ENCODE measurements around the gene NPTX1. TPM values are rescaled to one million over a fixed set of nuclear protein-coding genes. Genes with fewer than 3 reads are reported as not detected.
A peak's percentile ranks its signal among the peaks of the same experiment; 100 is the strongest.

Gene NPTX1
- total RNA-seq, 1 donor from 2014 or later = not detected

- DNase-seq = no peak
- ATAC-seq = no peak
- intact Hi-C loops (cut with micrococcal nuclease) = no loop called here
Measured at GRCh38 chr17:80482058-80482318, 5.6 kb upstream of the NPTX1 start.

- intact Hi-C loops (cut with micrococcal nuclease) = no loop called here
- DNase-seq (no peak), ATAC-seq (no peak)
Measured at GRCh38 chr17:80481284-80482057, 5.1 kb upstream of the NPTX1 start.

DNA sequence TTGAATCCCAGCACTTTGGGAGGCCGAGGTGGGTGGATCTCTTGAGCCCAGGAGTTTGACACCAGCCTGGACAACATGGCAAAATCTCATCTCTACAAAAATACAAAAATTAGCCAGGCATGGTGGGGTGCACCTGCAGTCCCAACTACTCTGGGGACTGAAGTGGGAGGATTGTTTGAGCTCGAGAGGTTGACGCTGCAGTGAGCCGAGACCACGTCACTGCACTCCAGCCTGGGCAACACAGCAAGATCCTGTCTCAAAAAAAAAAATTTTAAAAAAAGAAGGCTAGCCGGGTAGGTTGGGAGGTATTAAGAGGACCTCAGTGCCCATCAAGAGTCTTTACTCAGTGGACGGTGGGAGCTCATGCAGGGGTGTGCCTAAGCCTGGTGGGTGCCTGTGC lies 3.8 kb upstream of the NPTX1 start:
- ATAC-seq = no peak
- no peak for DNase-seq
- intact Hi-C loops (cut with micrococcal nuclease) = no loop called here

GRCh38 chr17:80479246-80479566 lies 2.8 kb upstream of the NPTX1 start:
- intact Hi-C loops (cut with micrococcal nuclease) = no loop called here
- DNase-seq (no peak), ATAC-seq (no peak)

- DNase-seq (no peak), ATAC-seq (peak; percentile 26)
- intact Hi-C loops (cut with micrococcal nuclease) = no loop called here
Measured at GRCh38 chr17:80478487-80479245, 2.3 kb upstream of the NPTX1 start.

DNA sequence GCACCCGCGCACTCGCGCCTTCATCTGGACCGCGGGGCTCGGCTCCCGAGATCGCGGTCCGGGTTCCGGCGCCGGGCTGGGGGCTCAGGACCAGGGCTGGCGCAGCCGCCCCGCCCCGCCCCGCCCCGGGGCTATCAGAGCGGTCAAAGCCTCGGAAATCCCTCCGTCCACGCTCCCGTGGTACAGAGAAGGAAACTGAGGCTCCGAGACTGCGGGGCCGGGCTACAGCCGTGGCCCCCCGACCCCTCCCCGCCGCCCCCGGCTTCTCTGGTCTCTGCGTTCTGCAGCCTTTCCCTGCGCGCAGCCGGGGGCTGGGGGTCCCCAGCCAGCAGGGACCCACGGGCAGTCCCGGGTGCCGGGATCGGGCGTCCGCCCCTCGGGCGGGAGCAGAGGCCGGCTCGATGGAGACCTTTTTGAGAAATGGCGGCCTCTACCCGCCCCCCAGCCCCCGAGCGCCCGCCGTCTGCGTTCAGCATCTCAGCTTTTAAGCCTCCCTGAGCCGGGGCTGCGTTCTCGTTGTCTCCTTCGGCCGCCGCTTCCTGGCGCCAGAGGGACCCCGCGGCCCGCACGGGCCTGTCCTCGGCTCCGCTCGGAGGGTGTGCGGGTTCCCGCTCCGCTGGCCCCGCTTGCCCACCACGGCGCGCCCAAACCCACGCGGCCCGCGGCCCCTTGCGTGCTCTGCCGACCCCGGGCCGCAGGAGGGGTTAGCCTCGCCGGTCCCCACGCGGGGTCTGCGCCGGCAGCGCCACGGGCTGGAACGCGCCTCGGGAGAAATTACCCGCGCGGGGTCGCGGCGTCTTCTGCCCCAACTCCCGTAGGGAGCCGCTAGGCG lies 1.5 kb upstream of the NPTX1 start:
- DNase-seq (peak; percentile 55), ATAC-seq (peak; percentile 74)
- intact Hi-C loops (cut with micrococcal nuclease) = no loop called here

GRCh38 chr17:80476877-80477646 lies 655 bp upstream of the NPTX1 start:
- ATAC-seq (no peak), DNase-seq (no peak)
- intact Hi-C loops (cut with micrococcal nuclease) = no loop called here

DNA sequence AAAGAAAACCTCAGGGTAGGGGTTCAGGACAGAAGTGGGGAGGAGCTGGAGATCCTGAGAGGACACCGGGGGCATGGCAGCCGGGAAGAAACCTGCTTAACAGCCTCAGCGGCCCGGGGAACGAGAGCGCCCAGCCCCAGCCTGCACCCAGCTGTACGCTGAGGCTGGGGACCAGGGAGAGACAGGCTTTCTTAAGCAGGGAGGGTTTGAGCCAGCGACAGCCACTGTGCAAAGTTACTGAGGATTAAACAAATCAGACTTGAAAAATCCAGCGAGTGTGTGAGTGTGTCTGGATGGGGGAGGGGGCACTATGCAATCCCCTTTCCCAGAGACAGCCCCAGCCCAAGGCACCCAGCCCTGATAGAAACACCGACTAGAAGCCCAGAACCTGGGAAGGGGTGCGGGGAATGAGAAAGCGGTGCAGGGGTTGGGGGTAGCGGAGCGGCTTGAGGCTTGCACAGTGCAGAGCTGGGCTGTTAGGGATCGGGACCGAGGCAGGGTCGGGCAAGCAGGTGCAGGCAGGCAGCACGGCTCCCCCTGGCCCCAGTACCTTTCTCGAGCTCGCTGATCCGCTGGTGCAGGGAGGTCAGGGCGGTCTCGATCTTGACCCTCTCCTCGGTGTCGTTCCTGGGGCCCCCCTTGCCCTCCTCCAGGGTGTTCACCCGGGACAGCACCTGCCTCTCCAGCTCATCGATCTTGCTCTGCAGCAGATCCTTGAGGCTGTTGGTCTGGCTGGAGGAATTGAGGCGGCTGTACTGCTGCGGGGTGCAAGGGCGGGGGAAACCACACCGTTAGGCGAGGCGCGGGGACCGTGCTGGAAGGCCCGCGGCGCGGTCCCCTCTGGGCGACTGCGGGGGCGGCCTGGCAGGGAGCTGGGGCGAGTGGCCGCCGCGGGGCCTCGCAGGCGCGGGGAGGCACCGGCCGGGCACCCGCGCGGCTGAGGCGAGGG lies 1.2 kb downstream of the NPTX1 start:
- ATAC-seq (no peak), DNase-seq (no peak)

DNA sequence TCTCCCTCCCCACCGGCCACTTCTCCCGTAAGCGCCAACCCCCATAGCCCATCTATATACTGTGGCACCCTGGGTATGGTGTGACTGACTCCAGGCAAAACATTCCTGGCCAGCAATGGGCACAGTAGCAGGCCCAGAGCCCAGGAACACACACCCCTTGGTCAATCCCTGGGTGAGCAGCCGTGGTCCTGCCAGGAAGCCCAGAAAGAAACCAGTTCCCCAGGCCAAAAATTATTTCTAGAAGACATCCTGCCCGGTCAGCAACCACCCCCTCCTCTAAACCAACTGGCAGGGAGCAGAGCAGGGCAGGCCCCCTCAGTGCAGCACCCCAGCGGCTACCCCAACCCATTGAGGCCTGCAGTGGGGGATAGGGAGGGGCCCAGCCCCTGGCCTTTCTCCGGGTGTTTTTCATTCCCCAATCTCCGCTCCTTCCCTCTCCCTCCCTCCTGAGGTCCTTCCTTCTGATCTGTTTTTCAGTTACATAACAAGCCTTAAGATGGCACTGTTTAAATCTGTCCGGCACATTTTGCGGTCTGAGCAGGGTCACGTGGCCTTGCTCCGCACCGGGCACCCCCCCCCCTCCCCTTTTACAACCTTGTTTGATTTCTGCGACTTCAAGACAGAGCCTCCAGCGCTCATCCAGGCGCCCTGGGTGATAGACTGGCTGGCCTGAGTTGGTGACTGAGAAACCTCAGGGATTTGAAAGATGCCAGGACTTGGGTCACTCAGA lies 2.0 kb downstream of the NPTX1 start:
- DNase-seq = no peak
- intact Hi-C loops (cut with micrococcal nuclease) = no loop called here
- no peak for ATAC-seq

More for the DNA sequence above, 1.2 kb downstream of the NPTX1 start:
- intact Hi-C loops (cut with micrococcal nuclease) = no loop called here

DNA sequence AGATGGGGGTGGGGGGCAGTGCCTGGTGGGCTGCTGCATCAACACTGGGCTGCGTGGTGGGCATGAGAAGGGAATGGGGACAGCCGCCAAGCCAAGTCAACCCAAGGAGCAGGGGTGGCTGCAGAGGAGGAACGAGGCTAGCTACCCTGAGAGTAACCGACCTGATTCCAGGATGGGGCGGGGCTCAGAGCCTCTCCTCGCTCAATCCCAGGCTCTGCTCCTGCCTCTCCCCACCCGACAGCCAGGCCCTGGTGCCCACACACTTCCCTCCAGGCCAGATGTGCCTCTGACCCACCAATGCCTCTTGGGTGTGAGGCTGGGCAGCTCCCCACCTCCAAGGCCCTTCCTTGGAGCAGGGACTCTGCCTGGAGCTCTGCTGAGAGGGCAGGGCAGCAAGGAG lies 2.7 kb downstream of the NPTX1 start:
- no peak for DNase-seq
- intact Hi-C loops (cut with micrococcal nuclease) = no loop called here
- ATAC-seq = no peak

DNA sequence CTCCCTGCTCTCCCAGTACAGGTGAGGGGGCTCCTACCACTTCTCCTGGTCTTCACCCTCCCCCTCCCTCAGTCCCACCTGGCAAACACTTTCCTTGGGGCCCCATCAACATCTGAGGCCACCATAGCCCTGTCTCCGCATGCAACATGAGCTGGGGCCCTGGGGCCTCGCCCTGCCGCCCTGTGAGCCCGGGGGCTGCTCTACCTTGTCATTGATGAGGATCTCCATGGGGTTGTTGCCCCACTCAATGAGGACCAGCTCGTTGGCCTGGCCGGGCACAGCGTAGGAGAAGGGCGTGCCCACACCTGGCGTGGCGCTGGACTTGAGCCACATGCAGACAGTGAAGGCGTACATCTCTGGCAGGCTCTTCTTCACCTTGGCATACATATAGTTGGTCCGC lies 3.4 kb downstream of the NPTX1 start:
- no peak for ATAC-seq

GRCh38 chr17:80471922-80472321 lies 4.5 kb downstream of the NPTX1 start:
- DNase-seq (no peak), ATAC-seq (no peak)
- intact Hi-C loops (cut with micrococcal nuclease) = no loop called here

More for the DNA sequence above, 3.4 kb downstream of the NPTX1 start:
- no peak for DNase-seq
- intact Hi-C loops (cut with micrococcal nuclease) = no loop called here

DNA sequence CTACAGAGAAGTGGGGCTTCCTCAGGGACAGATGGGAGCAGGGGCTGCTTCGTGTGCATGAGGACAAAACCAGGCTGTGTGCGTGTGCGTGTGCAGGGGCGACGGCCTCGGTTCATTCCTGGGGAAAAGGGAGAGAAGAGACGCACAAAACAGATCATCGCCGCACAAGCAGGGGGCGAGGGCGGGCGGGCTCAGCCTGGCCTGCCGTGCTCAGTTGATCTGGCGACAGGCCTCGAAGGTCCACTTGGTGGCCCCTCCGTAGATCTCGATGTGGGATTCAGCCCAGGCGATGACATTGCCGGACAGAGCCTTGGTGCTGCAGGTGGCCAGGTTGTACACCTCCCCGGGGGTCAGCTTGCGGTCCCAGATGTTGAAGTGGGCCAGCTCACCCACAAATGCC lies 5.8 kb downstream of the NPTX1 start:
- intact Hi-C loops (cut with micrococcal nuclease) = no loop called here
- ATAC-seq (no peak), DNase-seq (no peak)

- no peak for DNase-seq
- no peak for ATAC-seq
- intact Hi-C loops (cut with micrococcal nuclease) = no loop called here
Measured at GRCh38 chr17:80469667-80470066, 6.7 kb downstream of the NPTX1 start.

DNA sequence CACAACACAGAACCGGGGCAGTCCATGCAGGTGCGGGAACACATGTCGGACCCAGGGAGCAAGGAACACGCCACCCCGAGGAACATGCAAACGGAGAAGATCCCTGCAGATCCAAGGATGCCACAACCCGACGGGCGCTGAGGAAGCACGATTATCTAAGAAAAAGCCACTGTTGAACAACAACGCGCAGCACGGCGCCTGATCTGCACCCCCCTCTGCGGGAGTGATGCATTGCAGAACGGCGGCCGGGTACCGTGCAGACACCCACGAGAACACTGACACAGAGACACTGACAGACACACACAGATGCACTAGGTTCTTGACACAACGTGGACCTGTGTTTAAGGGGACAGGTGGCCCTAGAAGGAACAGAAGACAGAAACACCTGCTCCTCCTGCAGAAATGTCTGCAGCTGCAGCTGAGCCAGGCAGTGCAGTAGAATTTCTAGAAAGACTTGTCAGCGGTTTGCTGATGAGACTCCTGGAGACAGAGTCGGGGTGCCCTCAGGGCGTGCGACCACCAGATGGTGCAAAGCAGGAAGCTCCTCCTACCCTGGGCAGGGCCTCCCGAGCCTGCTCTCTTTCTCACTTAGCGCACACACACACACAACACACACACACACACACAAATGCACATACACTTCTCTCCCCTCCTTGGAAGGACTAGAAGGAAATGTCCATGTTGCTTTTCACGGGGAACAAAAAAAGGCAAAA lies 7.5 kb downstream of the NPTX1 start:
- no peak for ATAC-seq
- no peak for DNase-seq
- intact Hi-C loops (cut with micrococcal nuclease) = no loop called here

DNA sequence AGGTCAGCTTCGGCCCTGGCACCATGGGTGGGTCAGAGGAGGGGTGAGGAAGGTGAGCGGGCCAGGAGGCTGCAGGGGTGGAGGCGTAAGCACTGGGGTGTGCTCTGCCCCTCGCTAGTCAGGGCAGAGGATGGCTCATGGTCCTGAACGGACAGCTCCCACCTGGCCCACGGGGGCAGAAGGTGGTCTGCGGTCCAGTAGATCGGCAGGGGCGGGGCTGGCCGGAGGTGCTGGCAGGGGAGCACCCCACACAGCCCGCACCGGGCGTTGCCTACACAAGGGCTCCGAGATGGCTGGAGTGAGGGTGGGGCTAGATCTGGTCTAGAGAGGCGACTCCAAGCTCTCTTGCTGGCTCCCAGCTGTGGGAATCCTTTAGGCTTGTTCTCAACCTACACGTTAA lies 8.2 kb downstream of the NPTX1 start:
- intact Hi-C loops (cut with micrococcal nuclease) = no loop called here
- ATAC-seq (no peak), DNase-seq (no peak)

- ATAC-seq (no peak), DNase-seq (no peak)
Measured at GRCh38 chr17:80466188-80466705, 10.2 kb downstream of the NPTX1 start.

More at GRCh38 chr17:80466188-80466705, 10.2 kb downstream of the NPTX1 start:
- intact Hi-C loops (cut with micrococcal nuclease) = no loop called here

All from left ventricle myocardium superior (tissue), 1 donor.